HepG2 (cell line): ENCODE results near the gene FAM118A. TPM values are rescaled to one million over a fixed set of nuclear protein-coding genes. Genes with fewer than 3 reads are reported as not detected.
"Not testable (repeated sequence)": the region's sequence is repeated elsewhere in the genome, so short reads cannot be mapped to it uniquely, and the experiment has no call there.

ENCODE experiments used
- ATAC-seq: fragments of 200-7000 bp; cut with Tn5 transposase; 3 replicates; pipeline ENCODE4 v1.9.1; 2020; ENCODE audit warnings: mild to moderate bottlenecking, moderate library complexity
- BruUV-seq: library from RNA; stranded (reverse); fragments of 400-500 nt; replicated peaks from 2 replicates; lab custom pipeline; 2021; lab: Mats Ljungman, UMichigan
- CTCF ChIA-PET: fragments of 300-600 bp; formaldehyde crosslinking; extraction: SDS; loops from one replicate; lab custom pipeline; 2021; ENCODE audit warnings: low total read pairs, inconsistent platforms, low intra/inter-chr PET ratio; lab: Yijun Ruan, JAX
- POLR2A ChIA-PET: fragments of 350-600 bp; sonication (Branson Sonifier 250); formaldehyde crosslinking; loops from one replicate; lab custom pipeline; 2020; ENCODE audit warnings: antibody characterized with exemption, inconsistent platforms; lab: Yijun Ruan, JAX
- DNase-seq: peaks from one replicate; pipeline ENCODE4 v3.0.0-alpha.2; 2015; ENCODE audit warnings: low spot score
- FAIRE-seq: peaks from 3 replicates; lab custom pipeline; 2011; peaks lifted over from hg19 to GRCh38; lab: Jason Lieb, UNC
- H2AFZ ChIP-seq: one replicate; pipeline ENCODE4 v1.6.1; 2011; ENCODE audit warnings: low read length, inconsistent platforms
- H3K27ac ChIP-seq: fragments of 300-600 bp; 3 replicates; pipeline ENCODE4 v1.8.0; 2011; ENCODE audit warnings: mixed run types, mild to moderate bottlenecking, mixed read lengths, low read length, inconsistent platforms; ENCODE audit not compliant: insufficient read depth; ENCODE audit errors: extremely low read length
- H3K27me3 ChIP-seq, 2 experiments: fragments of 200-600 bp in 1 of 2; 2 replicates in 1 of 2; 3 replicates in 1 of 2; pipeline versions ENCODE4 v1.6.0 to v1.8.0; 2011; ENCODE audit warnings: low read length in 2 of 2, mild to moderate bottlenecking in 2 of 2, moderate library complexity in 2 of 2, inconsistent platforms in 1 of 2; ENCODE audit not compliant: insufficient read depth in 2 of 2, control insufficient read depth in 1 of 2
- H3K36me3 ChIP-seq, 2 experiments: fragments of 200-600 bp in 1 of 2; replicated peaks in 1 of 2; 2 replicates in 1 of 2; 3 replicates in 1 of 2; pipeline versions ENCODE4 v1.5.1 to v1.8.0; 2011; ENCODE audit warnings: low read length in 2 of 2, inconsistent platforms in 1 of 2; ENCODE audit not compliant: insufficient read depth in 2 of 2, control insufficient read depth in 1 of 2
- H3K4me1 ChIP-seq: 2 replicates; pipeline ENCODE4 v1.5.1; 2012; ENCODE audit warnings: low read length, inconsistent platforms; ENCODE audit not compliant: insufficient read depth
- H3K4me2 ChIP-seq: 2 replicates; pipeline ENCODE4 v1.6.0; 2011; ENCODE audit warnings: low read depth, low read length, inconsistent platforms
- H3K4me3 ChIP-seq, 3 experiments: fragments of 200-600 bp in 1 of 3; sonication (generic), shearing (Covaris generic) in 1 of 3; replicated peaks in 1 of 3; 2 replicates each; pipeline ENCODE4 v1.5.1; 2011 to 2016; ENCODE audit warnings: low read length in 3 of 3, inconsistent platforms in 2 of 3, low read depth in 2 of 3, mild to moderate bottlenecking in 2 of 3, control low read depth in 1 of 3, mixed read lengths in 1 of 3; ENCODE audit not compliant: insufficient read depth in 1 of 3
- H3K79me2 ChIP-seq: one replicate; pipeline ENCODE4 v1.6.1; 2011; ENCODE audit warnings: low read length, inconsistent platforms; ENCODE audit not compliant: insufficient read depth
- H3K9ac ChIP-seq: 2 replicates; pipeline ENCODE4 v1.6.0; 2011; ENCODE audit warnings: mild to moderate bottlenecking, low read depth, low read length, inconsistent platforms; ENCODE audit not compliant: insufficient read depth
- H3K9me3 ChIP-seq: 2 replicates; pipeline ENCODE4 v1.5.1; 2012; ENCODE audit warnings: mild to moderate bottlenecking, low read length
- H4K20me1 ChIP-seq: 2 replicates; pipeline ENCODE4 v1.6.0; 2011; ENCODE audit warnings: inconsistent platforms, mild to moderate bottlenecking, low read length, moderate library complexity; ENCODE audit not compliant: insufficient read depth
- CBX5 ChIP-seq: sonication (generic); formaldehyde crosslinking; IDR thresholded peaks from 2 replicates; pipeline ENCODE4 v1.4.0; 2020; ENCODE audit warnings: missing genetic modification reagents, borderline replicate concordance
- CENPT ChIP-seq: sonication (generic); formaldehyde crosslinking; IDR thresholded peaks from 2 replicates; pipeline ENCODE4 v1.8.0; 2022; ENCODE audit warnings: low read depth, mild to moderate bottlenecking, moderate library complexity, missing genetic modification reagents
- KDM4B ChIP-seq: sonication (generic); formaldehyde crosslinking; IDR thresholded peaks from 2 replicates; pipeline ENCODE4 v1.4.0; 2020; ENCODE audit warnings: missing genetic modification reagents
- PHF5A ChIP-seq: IDR thresholded peaks from one replicate; pipeline ENCODE4 v1.6.1; 2018; ENCODE audit warnings: low read depth, missing genetic modification reagents; ENCODE audit not compliant: unreplicated experiment
- STAT5B ChIP-seq: sonication (generic); formaldehyde crosslinking; IDR thresholded peaks from 2 replicates; pipeline ENCODE4 v1.4.0; 2020; ENCODE audit warnings: missing genetic modification reagents
- ZMYM2 ChIP-seq: sonication (generic); formaldehyde crosslinking; IDR thresholded peaks from 2 replicates; pipeline ENCODE4 v1.8.0; 2022; ENCODE audit warnings: mild to moderate bottlenecking, missing genetic modification reagents
- ZNF777 ChIP-seq: sonication (generic); formaldehyde crosslinking; IDR thresholded peaks from 2 replicates; pipeline ENCODE4 v1.4.0; 2020; ENCODE audit warnings: missing genetic modification reagents
- WGBS: methylation state at CpG from one replicate; pipeline ENCODE4 v1.1.6; 2017; ENCODE audit warnings: low lambda C conversion rate; 5-methylcytosine and 5-hydroxymethylcytosine counted together
- in situ Hi-C: cut with HindIII; loops from 2 replicates; pipeline ENCODE4 v1.10.0; 2017; ENCODE audit warnings: low pct_unique_long_range_greater_than_20kb; ENCODE audit not compliant: extremely low pct_ligation_motif_present
- intact Hi-C: fragments of 100-400 bp; cut with micrococcal nuclease; formaldehyde crosslinking; loops from one replicate; pipeline ENCODE4 v1.10.0; 2022; ENCODE audit not compliant: unreplicated experiment
- polyA plus RNA-seq, 8 experiments: library from polyadenylated mRNA; depleted of rRNA in 3 of 8; stranded (reverse) in 7 of 8; unstranded in 1 of 8; fragments of >200 nt; fragmentation: Illumina TruSeq in 4 of 8; extraction: Trizol in 4 of 8; gene quantifications; 2 replicates each; pipeline versions ENCODE4 v1.2.1 to v1.2.3, GENCODE V29; 2011 to 2016; ENCODE audit warnings: low read depth in 4 of 8, missing spikeins in 1 of 8, mixed read lengths in 1 of 8; ENCODE audit not compliant: insufficient read depth in 1 of 8
- total RNA-seq, 5 experiments: library from RNA; depleted of rRNA; stranded (reverse); fragments of >200 nt; fragmentation: Illumina TruSeq; extraction: Trizol; gene quantifications; 2 replicates each; pipeline ENCODE4 v1.2.3, GENCODE V29; 2016; ENCODE audit warnings: low read depth in 1 of 5

FAM118A gene
- total and polyA plus RNA-seq, 2 of the 13 experiments (the other 11 are each of a cell fraction or from before 2014, with no cell fraction given) = 36.7 to 48.2 TPM

GRCh38 chr22:45294030-45294429 is 15.7 kb upstream of the FAM118A start:
- no peak for FAIRE-seq
- H3K9ac ChIP-seq = no peak overlapping the region
- no peak for DNase-seq
- ChIA-PET POLR2A (no interaction called here), CTCF (no interaction called here)
- no peaks in the 10 kb centered on the region for H3K36me3 ChIP-seq
- intact Hi-C loops = no loop called here
- no peaks in the 10 kb centered on the region for H3K27me3 ChIP-seq
- no peak overlapping the region for H3K4me3 ChIP-seq
- H3K79me2 ChIP-seq = no peaks in the 10 kb centered on the region
- H3K4me2 ChIP-seq = no peak overlapping the region
- TF ChIP-seq ZNF777 = no peak
- TF ChIP-seq PHF5A = no peak
- TF ChIP-seq CBX5 = no peak
- TF ChIP-seq KDM4B (CRISPR knock-in tag) = no peak
- no peak for TF ChIP-seq STAT5B
- no peak for TF ChIP-seq CENPT (CRISPR knock-in tag)
- no peak for TF ChIP-seq ZMYM2
- no peak overlapping the region for H3K27ac ChIP-seq
- no peak overlapping the region for H2AFZ ChIP-seq
- in situ Hi-C loops = no loop called here
- no peaks in the 10 kb centered on the region for H3K9me3 ChIP-seq
- no peaks in the 10 kb centered on the region for H4K20me1 ChIP-seq
- WGBS = 93% methylated on average over 6 of the region's 6 CpGs
- BruUV-seq = no TSS peak
- ATAC-seq = no peak
- H3K4me1 ChIP-seq = 0 out of 2 replicates have a peak, but pooled peaks cover 14% of the 10 kb centered on the region

- FAIRE-seq, H3K4me3 ChIP-seq, H3K27me3 ChIP-seq, CTCF ChIA-PET, H3K9me3 ChIP-seq, H3K27ac ChIP-seq, ATAC-seq, H3K79me2 ChIP-seq, in situ Hi-C loops, H4K20me1 ChIP-seq, DNase-seq, H3K9ac ChIP-seq, H3K36me3 ChIP-seq, intact Hi-C loops, H2AFZ ChIP-seq, H3K4me2 ChIP-seq, BruUV-seq, POLR2A ChIA-PET: not testable (repeated sequence)
- 95% methylated on average over 6 of the region's 6 CpGs for WGBS
- peaks cover 12% of the 10 kb centered on the region; the same call in 1 of the 2 replicates for H3K4me1 ChIP-seq
These were observed 14.7 kb upstream of the FAM118A start for GRCh38 chr22:45295004-45295403.
